DND-41 (cell line): ENCODE results near the gene SLC27A1.

Source experiments
- EZH2 ChIP-seq: IDR thresholded peaks from 3 replicates; pipeline ENCODE4 v1.6.1; 2012; ENCODE audit warnings: borderline replicate concordance, low read depth, mild to moderate bottlenecking, moderate library complexity, low read length, inconsistent platforms; ENCODE audit not compliant: severe bottlenecking
- TF ChIP-seq, protein P1 (sequence below): IDR thresholded peaks from 2 replicates; pipeline ENCODE4 v1.5.1; 2012; ENCODE audit warnings: borderline replicate concordance, low read length, moderate library complexity, mild to moderate bottlenecking; ENCODE audit not compliant: poor library complexity, severe bottlenecking; ENCODE audit errors: extremely low read depth

DNA sequence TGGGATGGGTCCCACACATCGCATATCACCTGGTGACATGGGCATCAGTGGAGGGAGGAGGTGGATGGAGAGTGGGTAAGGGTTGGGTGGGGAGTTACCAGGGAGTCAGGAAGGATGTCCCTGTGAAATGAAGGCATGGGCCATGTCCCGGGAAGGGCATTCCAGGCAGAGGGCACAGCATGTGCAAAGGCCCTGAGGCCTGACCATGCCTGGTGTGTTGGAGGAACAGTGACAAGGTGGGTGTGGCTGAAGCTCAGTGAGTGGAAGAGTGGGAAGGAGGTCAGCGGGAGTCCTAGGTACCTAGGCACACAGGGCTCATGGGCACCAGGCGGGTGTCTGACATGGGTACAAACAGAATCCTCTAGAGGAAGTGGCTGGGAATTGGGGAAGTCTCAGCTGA is 74.1 kb downstream of the SLC27A1 start:
- TF ChIP-seq, protein P1, sequence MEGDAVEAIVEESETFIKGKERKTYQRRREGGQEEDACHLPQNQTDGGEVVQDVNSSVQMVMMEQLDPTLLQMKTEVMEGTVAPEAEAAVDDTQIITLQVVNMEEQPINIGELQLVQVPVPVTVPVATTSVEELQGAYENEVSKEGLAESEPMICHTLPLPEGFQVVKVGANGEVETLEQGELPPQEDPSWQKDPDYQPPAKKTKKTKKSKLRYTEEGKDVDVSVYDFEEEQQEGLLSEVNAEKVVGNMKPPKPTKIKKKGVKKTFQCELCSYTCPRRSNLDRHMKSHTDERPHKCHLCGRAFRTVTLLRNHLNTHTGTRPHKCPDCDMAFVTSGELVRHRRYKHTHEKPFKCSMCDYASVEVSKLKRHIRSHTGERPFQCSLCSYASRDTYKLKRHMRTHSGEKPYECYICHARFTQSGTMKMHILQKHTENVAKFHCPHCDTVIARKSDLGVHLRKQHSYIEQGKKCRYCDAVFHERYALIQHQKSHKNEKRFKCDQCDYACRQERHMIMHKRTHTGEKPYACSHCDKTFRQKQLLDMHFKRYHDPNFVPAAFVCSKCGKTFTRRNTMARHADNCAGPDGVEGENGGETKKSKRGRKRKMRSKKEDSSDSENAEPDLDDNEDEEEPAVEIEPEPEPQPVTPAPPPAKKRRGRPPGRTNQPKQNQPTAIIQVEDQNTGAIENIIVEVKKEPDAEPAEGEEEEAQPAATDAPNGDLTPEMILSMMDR: no peak
- no peak for TF ChIP-seq EZH2
